B cell (primary cell): Measurements from ENCODE around the gene ANKRD33B.

Experiments used
- EZH2 ChIP-seq: IDR thresholded peaks from 2 replicates; pipeline ENCODE4 v1.6.1; 2012; ENCODE audit warnings: borderline replicate concordance, low read depth, mild to moderate bottlenecking, moderate library complexity, low read length; ENCODE audit not compliant: insufficient read depth, poor library complexity, severe bottlenecking
- TF ChIP-seq, protein P1 (sequence below): fragments of 200-600 bp; IDR thresholded peaks from one replicate; pipeline ENCODE4 v1.8.0; 2022; ENCODE audit warnings: antibody characterized with exemption, mild to moderate bottlenecking

DNA sequence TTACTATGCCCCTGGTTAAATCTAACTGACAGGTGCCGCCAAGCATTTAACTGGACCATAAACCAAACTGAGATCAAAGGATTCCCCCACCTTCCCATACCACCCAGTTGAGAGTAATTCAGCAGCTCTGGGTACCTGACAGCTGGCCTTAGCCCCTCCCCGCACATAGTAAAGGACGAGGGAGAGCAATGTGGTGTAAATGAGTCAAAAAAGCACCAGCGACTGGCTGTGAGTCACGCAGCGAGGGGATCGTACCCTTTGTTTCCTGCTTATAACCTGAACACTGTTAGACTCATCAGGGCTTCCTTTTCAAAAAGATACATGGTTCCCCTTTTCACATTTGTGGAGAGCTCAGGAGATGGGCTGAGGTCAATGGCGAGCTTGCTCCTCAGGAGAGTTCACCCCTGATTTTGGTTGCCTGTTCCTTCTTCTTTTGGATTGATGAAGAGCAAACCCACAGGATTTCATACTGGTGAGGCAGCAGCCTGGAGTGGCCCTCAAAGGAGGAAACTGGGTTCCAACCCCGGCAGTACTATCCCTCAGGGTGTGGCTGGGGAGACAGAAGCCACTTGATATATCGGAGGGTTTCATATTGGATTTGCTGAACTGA lies 71.5 kb downstream of the ANKRD33B start:
- TF ChIP-seq EZH2: no peak
- TF ChIP-seq, protein P1, sequence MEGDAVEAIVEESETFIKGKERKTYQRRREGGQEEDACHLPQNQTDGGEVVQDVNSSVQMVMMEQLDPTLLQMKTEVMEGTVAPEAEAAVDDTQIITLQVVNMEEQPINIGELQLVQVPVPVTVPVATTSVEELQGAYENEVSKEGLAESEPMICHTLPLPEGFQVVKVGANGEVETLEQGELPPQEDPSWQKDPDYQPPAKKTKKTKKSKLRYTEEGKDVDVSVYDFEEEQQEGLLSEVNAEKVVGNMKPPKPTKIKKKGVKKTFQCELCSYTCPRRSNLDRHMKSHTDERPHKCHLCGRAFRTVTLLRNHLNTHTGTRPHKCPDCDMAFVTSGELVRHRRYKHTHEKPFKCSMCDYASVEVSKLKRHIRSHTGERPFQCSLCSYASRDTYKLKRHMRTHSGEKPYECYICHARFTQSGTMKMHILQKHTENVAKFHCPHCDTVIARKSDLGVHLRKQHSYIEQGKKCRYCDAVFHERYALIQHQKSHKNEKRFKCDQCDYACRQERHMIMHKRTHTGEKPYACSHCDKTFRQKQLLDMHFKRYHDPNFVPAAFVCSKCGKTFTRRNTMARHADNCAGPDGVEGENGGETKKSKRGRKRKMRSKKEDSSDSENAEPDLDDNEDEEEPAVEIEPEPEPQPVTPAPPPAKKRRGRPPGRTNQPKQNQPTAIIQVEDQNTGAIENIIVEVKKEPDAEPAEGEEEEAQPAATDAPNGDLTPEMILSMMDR: no peak
